ENCODE results near the gene TRRAP.

DNA sequence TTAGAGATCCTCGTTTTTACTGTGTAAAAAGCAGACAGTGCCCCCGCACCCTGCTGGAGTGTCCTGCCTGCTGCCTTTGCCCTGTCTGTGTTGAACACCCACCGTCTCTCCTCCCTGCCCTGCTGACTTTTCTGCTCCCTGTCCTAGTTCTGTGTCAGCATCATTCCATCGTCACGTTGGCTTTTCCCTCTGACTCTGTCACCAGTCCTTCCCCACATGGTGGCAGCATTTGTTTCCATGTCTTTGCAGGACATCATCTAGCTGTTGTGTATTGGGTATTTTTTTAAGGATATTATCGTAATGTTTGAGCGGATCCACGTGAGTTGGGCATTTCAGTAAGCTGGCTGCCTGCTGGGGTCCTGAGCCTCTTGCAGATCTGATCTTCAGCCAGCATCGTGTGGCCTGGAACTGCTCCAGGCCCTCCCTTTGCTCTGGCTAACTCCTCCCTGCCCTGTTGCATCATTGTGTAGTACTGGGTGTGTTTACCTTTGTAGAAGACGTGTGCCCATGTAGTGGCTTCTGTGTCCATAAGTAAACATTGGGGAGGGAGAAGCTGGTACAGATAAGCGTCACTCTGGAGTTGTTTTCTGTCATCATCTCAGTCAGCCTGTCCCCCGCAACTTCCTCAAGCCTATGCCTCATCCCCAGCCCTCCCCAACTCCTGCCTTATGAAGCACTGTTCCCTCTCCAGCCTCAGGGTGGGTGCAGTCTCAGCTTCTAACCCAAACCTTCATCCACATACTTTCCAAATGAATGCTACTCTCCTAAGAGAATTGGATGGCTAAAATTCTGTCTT is 44.3 kb downstream of the TRRAP start:
- TF ChIP-seq HOXA7 (CRISPR knock-in tag; IDR thresholded peaks at IDR 0.05) (no peak), POLR2A (IDR thresholded peaks at IDR 0.05; ENCODE audit: low read length) (no peak), RAD21 (conservative IDR thresholded peaks at IDR 0.05 in 1 of 2, IDR thresholded peaks at IDR 0.05 in 1 of 2) (no peak; a peak in 1 of 5 replicates), CEBPB (IDR thresholded peaks at IDR 0.05) (peak; percentile 7 to 44; a peak in 1 of 4 replicates), ZFP36 (IDR thresholded peaks at IDR 0.05; ENCODE audit: borderline replicate concordance, partially characterized antibody) (no peak)
- TF ChIP-seq, protein P1, sequence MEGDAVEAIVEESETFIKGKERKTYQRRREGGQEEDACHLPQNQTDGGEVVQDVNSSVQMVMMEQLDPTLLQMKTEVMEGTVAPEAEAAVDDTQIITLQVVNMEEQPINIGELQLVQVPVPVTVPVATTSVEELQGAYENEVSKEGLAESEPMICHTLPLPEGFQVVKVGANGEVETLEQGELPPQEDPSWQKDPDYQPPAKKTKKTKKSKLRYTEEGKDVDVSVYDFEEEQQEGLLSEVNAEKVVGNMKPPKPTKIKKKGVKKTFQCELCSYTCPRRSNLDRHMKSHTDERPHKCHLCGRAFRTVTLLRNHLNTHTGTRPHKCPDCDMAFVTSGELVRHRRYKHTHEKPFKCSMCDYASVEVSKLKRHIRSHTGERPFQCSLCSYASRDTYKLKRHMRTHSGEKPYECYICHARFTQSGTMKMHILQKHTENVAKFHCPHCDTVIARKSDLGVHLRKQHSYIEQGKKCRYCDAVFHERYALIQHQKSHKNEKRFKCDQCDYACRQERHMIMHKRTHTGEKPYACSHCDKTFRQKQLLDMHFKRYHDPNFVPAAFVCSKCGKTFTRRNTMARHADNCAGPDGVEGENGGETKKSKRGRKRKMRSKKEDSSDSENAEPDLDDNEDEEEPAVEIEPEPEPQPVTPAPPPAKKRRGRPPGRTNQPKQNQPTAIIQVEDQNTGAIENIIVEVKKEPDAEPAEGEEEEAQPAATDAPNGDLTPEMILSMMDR (IDR thresholded peaks at IDR 0.05): no peak
- TF ChIP-seq, protein P2, sequence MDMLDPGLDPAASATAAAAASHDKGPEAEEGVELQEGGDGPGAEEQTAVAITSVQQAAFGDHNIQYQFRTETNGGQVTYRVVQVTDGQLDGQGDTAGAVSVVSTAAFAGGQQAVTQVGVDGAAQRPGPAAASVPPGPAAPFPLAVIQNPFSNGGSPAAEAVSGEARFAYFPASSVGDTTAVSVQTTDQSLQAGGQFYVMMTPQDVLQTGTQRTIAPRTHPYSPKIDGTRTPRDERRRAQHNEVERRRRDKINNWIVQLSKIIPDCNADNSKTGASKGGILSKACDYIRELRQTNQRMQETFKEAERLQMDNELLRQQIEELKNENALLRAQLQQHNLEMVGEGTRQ (IDR thresholded peaks at IDR 0.05): no peak
